PC-9 (cell line): Measurements from ENCODE around the gene SUPT3H.

Experiments
- CTCF ChIP-seq: fragments of 200-600 bp; sonication (generic); conservative IDR thresholded peaks from 2 replicates; pipeline ENCODE4 v1.6.1; 2017; ENCODE audit warnings: mixed run types, antibody characterized with exemption, mild to moderate bottlenecking, moderate library complexity
- EZH2 ChIP-seq: fragments of 200-600 bp; sonication (generic); IDR thresholded peaks from 2 replicates; pipeline ENCODE4 v1.8.0; 2017; ENCODE audit warnings: antibody characterized with exemption, low read depth

- TF ChIP-seq CTCF (no peak), EZH2 (no peak)
Measured at GRCh38 chr6:44831002-44831610, 546.6 kb downstream of the SUPT3H start.
